ENCODE results near the gene KRI1.

DNA sequence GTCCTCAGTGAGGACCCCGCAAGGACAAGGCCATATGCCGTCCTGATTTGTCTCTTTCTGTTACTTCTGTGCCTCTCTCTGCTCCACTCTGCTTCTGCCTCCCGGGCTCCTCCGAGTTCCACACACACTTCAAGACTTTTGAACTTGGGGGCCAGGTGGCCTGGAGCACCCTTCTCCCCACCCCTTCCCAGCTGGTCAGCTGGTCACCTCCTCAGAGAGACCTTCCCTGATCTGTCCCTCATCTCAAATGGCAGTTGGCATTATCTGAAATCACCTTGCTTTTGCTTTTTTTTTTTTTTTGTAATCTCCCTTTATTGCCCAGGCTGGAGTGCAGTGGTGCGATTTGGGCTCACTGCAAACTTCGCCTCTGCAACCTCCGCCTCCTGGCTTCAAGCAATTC, 46.4 kb downstream of the KRI1 start:
- no peak for TF ChIP-seq POLR2A (IDR thresholded peaks at IDR 0.05)
- TF ChIP-seq, protein P1, sequence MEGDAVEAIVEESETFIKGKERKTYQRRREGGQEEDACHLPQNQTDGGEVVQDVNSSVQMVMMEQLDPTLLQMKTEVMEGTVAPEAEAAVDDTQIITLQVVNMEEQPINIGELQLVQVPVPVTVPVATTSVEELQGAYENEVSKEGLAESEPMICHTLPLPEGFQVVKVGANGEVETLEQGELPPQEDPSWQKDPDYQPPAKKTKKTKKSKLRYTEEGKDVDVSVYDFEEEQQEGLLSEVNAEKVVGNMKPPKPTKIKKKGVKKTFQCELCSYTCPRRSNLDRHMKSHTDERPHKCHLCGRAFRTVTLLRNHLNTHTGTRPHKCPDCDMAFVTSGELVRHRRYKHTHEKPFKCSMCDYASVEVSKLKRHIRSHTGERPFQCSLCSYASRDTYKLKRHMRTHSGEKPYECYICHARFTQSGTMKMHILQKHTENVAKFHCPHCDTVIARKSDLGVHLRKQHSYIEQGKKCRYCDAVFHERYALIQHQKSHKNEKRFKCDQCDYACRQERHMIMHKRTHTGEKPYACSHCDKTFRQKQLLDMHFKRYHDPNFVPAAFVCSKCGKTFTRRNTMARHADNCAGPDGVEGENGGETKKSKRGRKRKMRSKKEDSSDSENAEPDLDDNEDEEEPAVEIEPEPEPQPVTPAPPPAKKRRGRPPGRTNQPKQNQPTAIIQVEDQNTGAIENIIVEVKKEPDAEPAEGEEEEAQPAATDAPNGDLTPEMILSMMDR (IDR thresholded peaks at IDR 0.05), result no peak
